HL-60/S4 treated with phorbol 12-myristate 13-acetate at 8.2 ng/mL for 4 days and 3 days (cell line): ENCODE results near the gene RAB41.
"Not testable (repeated sequence)": the region's sequence is repeated elsewhere in the genome, so short reads cannot be mapped to it uniquely, and the experiment has no call there.

Experiments used
- in situ Hi-C: fragments of 300-500 bp; cut with MboI; formaldehyde crosslinking; loops from 2 replicates; pipeline ENCODE4 v1.15.0; 2022; ENCODE audit warnings: low sequenced_read_pairs

The RAB41 gene

DNA sequence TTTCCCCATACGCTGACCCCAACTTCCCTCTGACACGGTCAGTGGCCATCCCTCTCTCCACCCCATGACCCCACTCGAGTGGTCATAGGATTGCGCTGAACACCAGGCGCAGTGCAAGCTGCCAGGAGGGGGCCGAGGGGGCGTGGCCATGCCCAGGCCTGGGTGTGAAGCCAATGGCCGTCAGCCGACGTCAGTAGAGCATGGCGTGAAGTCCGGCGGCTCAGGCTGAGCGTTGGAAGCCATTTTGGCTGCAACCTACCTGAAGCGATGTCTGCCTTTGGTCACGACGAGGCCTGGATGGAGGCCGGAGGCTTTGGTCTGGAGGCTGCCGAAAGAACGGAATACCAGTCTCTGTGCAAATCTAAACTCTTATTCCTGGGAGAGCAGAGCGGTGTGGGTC lies at the start of gene RAB41:
Gene RAB41, plus strand, starts transcription at position 222 of the 400 bp plus-strand sequence. Its CDS starts 46 bp downstream, at position 268.
- in situ Hi-C loops, result no loop called here

GRCh38 chrX:70234355-70234754 lies 47.6 kb upstream of the RAB41 start, which contains the start of gene AWAT1:
Gene AWAT1, plus strand, starts transcription at chrX:70234655. Its CDS starts 41 bp downstream, at chrX:70234696.
- in situ Hi-C loops, result no loop called here

- in situ Hi-C loops, result no loop called here
These were observed 41.2 kb upstream of the RAB41 start for GRCh38 chrX:70240751-70241150.

DNA sequence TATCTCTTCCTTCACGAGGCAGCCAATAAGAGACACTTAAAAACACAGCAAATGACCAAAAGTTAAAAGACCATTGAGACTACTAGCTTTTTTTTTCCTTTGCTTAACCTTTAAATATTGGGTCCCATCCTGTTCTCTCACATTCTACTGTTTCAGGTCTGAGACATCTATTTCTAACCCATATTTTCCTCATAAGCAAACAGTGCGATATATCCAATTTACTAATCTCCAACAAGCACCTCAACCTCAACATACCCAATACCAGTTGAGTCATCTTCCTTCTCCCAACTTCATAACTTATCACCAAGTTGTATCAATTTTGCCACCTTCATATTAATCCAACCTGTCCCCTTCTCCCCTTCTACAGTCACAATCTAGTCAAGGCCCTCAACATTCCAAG lies 40.5 kb upstream of the RAB41 start:
- in situ Hi-C loops, result no loop called here

GRCh38 chrX:70243601-70244000 lies 38.4 kb upstream of the RAB41 start:
- in situ Hi-C loops, result not testable (repeated sequence)

GRCh38 chrX:70244881-70245280 lies 37.1 kb upstream of the RAB41 start:
- in situ Hi-C loops, result no loop called here

DNA sequence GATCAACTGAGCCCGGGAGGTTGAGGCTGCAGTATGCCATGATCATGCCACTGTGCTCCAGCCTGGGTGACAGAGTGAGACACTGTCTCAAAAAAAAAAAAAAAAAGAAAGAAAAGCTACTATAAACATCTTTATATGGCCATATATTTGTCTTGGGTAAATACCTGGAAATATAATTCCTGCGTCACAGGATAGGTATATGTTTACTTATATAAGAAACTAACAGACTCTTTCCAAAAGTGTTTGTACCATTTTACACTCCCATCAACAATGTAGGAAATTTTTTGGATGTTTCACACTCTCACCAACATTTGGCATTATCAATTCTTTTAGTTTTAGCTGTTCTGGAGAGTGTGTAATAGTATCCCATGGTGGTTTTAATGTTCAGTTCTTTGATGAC lies 34.7 kb upstream of the RAB41 start:
- in situ Hi-C loops, result no loop called here

- in situ Hi-C loops, result no loop called here
These were observed 29.5 kb upstream of the RAB41 start for GRCh38 chrX:70252491-70252890.

DNA sequence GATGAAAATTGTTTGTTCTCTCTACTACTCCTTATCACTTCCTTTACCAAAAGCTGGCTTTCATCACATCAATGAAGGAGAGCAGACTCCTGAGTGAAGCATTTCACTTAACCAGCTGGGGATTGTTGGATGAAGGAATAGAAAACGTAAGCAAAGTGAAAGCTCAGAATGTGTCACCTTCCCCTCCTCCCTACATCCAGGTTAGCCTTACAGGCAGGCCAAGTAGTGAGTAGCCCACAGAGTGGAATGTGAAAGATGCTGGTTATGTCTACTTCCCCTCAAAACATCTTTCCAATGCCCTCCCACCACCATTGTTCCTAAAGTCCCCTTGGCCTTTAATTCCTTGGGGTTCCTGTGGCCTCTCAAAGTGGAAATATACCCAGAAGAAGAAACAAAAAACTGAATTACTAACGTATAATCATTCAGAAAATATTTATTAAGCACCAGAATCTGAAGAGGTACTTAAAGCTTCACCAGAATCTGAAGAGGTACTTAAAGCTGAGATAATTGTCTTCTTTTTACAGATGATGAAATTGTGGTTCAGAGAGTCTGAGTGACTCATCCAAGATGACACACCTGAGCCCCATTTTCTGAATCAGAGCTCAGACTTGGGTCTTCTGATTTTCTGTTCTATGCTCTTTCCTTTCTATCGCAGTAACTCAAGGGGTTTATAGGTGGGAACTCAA lies 28.5 kb upstream of the RAB41 start:
- in situ Hi-C loops, result no loop called here

GRCh38 chrX:70254063-70254400 lies 27.9 kb upstream of the RAB41 start:
- in situ Hi-C loops, result no loop called here

GRCh38 chrX:70254909-70255308 lies 27.1 kb upstream of the RAB41 start:
- in situ Hi-C loops, result no loop called here

GRCh38 chrX:70255452-70255851 lies 26.5 kb upstream of the RAB41 start:
- in situ Hi-C loops, result no loop called here

DNA sequence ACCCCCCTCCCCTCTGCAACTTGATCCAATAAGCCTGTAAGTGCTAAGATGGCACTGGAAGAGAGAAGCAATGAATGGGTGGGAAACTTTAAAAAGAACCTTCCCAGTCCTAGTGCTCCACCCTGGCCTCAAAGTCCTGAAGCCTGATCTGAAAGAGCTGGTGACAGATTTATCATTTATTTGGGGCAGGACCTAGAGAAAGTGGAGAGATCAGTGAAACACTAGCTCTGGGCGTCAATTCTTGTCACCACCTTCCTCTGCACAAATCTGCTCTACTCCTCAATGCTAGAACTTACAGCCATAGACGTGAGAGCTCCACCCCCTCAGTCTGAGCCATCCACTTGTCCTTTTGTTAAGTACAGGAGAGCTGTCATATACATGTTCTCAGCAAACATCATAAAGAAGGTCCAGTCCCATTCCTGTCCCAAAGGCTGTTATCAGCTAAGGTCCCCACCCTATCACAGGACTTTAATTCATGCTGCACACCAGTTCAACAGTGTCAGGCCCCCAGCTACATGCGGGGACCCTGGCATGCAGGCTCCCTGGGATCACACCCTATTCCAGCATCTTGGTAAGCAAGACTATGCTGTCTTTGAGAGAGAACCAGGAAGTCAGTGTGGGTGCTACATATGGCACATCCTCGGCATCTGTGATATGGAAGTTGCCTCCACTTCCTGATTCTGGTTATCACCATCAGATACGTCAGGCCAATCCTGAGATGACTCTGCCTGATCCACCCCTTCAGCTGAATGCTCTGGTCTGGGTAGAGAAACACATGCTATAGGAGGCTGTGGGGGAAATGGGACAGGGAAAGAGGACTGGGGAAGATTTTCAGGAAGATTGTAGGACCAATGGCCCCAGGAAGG lies 24.3 kb upstream of the RAB41 start:
- in situ Hi-C loops, result no loop called here

GRCh38 chrX:70260104-70260503 lies 21.9 kb upstream of the RAB41 start, which contains the start of gene P2RY4:
Gene P2RY4, minus strand, starts transcription at chrX:70260204. Its CDS starts 580 bp downstream, at chrX:70259624.
- in situ Hi-C loops, result no loop called here

DNA sequence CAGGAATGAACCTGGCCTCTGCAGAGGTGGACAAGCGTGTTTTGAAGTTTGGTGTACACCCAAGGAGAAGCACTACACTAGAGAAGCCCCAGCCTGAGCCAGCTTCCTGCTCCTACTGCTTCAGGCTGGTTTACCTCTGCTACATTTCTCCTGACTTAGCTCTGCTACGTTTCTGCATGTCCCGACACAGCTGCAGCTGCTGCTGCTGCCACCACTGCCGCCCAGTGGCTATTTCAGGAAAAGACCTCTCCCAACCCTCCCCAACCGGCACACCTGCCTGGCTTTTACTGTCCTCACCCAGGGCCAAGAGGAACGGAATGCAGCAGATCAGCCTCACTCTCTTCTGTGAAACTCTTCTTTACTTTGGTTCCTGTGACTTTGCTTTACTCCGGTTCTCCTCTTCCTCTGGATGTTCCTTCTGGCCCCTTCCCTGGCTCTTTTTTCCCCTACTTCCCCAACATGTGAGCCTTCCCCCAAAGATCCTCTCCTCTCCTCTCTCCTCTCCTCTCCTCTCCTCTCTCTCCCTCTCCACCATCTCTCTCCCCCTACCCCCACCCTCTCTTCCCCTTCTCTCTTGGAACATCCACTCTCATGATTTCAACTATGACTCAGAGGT lies 18.9 kb upstream of the RAB41 start:
- in situ Hi-C loops, result no loop called here

DNA sequence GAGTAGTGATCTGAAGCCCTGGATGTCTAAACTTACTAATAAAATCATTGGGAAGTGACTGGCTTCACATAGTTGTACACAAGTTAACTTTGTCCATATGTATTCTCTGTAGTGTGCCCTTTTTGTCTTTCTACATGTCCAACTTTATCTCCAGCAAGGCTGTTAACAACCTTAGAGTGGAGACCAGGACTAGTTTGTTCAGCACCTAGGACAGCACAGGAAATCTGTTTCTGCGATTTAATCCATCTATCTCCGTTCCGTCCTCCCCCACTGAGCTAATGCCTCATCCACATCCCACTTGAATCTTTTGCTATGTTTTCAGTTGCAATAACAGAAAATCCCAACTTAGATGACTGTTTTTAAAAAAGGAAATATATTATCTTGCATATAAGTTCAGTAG lies 17.2 kb upstream of the RAB41 start:
- in situ Hi-C loops, result no loop called here

GRCh38 chrX:70268034-70268433 lies 13.9 kb upstream of the RAB41 start, which contains the start of gene ARR3:
Gene ARR3, plus strand, starts transcription at chrX:70268334. Its CDS starts 1,052 bp downstream, at chrX:70269386.
- in situ Hi-C loops, result no loop called here

DNA sequence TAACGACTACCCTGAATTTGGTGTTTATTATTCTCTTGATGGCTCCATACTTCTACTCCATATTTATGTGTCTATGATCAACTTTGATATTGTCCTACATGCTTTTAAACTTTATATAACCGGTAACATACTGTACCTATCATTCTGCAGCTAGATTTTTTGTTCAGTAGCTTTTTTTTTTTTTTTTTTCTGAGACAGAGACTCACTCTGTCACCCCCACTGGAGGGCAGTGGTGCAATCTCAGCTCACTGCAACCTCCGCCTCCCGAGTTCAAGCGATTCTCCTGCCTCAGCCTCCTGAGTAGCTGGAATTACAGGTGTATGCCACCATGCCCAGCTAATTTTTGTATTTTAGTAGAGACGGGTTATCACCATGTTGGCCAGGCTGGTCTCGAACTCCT lies 7.9 kb upstream of the RAB41 start:
- in situ Hi-C loops, result not testable (repeated sequence)

DNA sequence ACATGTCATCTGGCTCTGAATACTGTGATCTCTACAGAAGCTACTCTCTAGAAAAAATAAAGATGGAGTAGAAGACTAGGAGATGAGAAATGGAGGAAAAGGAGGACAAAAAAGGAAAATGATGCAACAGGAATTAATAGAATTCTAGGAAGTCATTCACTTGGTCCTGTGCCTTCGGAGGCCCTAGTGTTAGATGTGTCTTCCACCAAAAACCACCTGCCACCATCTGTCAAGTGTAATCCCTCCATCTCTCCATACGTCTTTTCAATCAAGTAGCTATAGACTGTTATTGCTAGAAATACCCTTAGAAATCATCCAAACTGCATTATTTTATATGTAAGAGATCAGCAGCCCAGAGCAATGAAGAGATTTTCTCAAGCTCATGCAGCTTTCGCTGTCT lies 2.9 kb upstream of the RAB41 start:
- in situ Hi-C loops, result no loop called here

- in situ Hi-C loops, result no loop called here
These were observed 1.4 kb upstream of the RAB41 start for GRCh38 chrX:70280573-70280972.

DNA sequence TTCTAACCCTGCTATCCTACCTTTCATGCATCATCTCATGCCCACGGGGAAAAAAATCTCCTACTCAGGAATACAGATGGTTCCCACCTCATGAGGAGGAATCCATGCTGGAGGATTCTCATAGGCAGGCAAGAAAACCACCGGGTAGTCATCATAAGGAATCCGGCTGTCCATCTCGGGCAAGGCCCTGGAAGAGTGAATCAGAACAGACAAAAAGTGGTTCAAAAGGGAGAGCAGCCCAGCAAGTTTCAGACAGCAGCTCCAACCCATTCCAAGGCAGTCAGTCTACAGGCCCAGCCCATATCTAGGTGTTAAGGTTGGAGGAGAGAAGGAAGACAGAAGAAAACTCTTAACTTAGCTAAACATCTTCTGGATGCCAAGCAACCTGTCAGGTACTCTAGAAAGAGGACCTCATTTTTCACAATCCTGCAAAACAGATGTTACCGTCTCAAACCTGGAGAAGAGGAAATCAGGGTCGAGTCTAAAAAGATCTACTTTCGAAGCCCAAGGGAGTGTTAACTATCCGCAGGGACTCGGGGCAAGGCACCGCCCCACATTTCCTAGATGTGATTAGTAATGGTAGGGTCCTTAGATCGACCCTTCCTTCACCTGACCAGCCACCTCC lies 7.3 kb downstream of the RAB41 start:
- in situ Hi-C loops, result no loop called here
